Measurements from ENCODE around the gene GNMT. TPM values are rescaled to one million over a fixed set of nuclear protein-coding genes. Genes with fewer than 3 reads are reported as not detected.

The GNMT gene
- total RNA-seq, 1 experiment from 2014 or later, result not detected

DNA sequence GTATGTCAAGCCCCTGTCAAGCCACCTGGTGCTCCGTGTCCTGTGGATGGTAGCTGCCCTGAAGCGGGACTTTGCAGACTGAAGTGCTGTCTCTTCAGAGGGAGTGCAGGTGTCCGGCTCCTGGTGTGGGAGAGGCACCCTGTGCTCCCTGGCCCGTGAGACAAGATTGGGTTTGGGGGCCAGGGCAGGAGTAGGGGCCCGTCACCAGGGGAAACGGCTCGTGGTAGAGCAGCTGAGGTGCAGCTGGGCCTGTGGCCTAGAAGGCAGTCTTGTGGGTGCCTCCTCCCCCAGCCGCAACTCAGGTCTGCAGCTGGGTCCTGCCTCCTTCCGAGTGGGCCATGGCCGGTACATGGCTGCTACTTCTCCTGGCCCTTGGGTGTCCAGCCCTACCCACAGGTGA, 44.8 kb upstream of the GNMT start, which contains the start of gene PTCRA:
PTCRA (plus strand) TSS at position 322 of the 400 bp plus-strand sequence; CDS start at position 339, 17 bp downstream.
- Mint-ChIP-seq H3K4me3 (ENCODE audit: unreplicated experiment) (no peak within 1 kb of the TSS), H3K36me3 (ENCODE audit: insufficient read depth, unreplicated experiment) (no peaks in the 10 kb centered on the region), H3K9me3 (ENCODE audit: unreplicated experiment) (no peaks in the 10 kb centered on the region), H3K4me1 (ENCODE audit: low read depth, unreplicated experiment) (no peaks in the 10 kb centered on the region), H3K27me3 (ENCODE audit: insufficient read depth, unreplicated experiment) (no peaks in the 10 kb centered on the region), H3K27ac (ENCODE audit: unreplicated experiment) (no peak within 1 kb of the TSS)
- no peaks in the 10 kb centered on the region for H3K9me3 ChIP-seq
- no peak within 1 kb of the TSS for H3K4me3 ChIP-seq (ENCODE audit: low read depth, low read length)
- no peaks in the 10 kb centered on the region for H3K4me1 ChIP-seq
- H3K27me3 ChIP-seq (replicated peaks; ENCODE audit: control insufficient read depth, insufficient read depth, low read length), result no peaks in the 10 kb centered on the region; the same call in 1 of the 2 replicates
- H3K36me3 ChIP-seq (ENCODE audit: control insufficient read depth, insufficient read depth, low read length), result no peaks in the 10 kb centered on the region
- intact Hi-C loops (cut with micrococcal nuclease; ENCODE audit: unreplicated experiment), result no loop called here
- BruUV-seq (replicated peaks), result no TSS peak
- DNase-seq, result no peak
- CTCF ChIA-PET, result no interaction called here
- TF ChIP-seq, protein P1, sequence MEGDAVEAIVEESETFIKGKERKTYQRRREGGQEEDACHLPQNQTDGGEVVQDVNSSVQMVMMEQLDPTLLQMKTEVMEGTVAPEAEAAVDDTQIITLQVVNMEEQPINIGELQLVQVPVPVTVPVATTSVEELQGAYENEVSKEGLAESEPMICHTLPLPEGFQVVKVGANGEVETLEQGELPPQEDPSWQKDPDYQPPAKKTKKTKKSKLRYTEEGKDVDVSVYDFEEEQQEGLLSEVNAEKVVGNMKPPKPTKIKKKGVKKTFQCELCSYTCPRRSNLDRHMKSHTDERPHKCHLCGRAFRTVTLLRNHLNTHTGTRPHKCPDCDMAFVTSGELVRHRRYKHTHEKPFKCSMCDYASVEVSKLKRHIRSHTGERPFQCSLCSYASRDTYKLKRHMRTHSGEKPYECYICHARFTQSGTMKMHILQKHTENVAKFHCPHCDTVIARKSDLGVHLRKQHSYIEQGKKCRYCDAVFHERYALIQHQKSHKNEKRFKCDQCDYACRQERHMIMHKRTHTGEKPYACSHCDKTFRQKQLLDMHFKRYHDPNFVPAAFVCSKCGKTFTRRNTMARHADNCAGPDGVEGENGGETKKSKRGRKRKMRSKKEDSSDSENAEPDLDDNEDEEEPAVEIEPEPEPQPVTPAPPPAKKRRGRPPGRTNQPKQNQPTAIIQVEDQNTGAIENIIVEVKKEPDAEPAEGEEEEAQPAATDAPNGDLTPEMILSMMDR (IDR thresholded peaks at IDR 0.05; ENCODE audit: insufficient read depth in 1 of 2, low read depth in 1 of 2, low read length in 1 of 2, severe bottlenecking in 1 of 2, unreplicated experiment in 1 of 2), result no peak
- POLR2A ChIA-PET, result no interaction called here

DNA sequence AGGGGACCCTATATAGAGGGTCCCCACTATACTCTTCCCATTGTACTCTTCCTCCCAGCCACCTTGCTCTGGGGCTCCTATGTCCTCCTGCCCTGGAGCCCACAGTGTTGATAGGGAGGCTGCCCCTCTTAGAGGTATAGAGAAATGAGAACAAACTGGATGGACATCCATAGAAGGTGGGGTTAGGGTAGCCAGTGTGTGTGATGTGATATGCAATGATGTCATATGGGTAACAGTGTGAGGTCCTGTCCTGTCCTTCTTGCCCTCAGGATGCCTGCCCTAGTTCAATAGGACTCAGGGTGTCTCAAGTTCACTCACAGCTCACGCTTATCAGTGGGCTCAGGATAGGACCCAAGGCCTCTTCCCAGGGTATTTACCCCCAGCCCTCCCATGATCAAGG, 44.3 kb upstream of the GNMT start:
- Histone ChIP-seq H3K9me3 (no peaks in the 10 kb centered on the region), H3K27me3 (replicated peaks; ENCODE audit: control insufficient read depth, insufficient read depth, low read length) (no peaks in the 10 kb centered on the region; the same call in 1 of the 2 replicates), H3K4me1 (no peaks in the 10 kb centered on the region), H3K4me3 (ENCODE audit: low read depth, low read length) (no peak overlapping the region), H3K36me3 (ENCODE audit: control insufficient read depth, insufficient read depth, low read length) (no peaks in the 10 kb centered on the region)
- H3K4me3 Mint-ChIP-seq (ENCODE audit: unreplicated experiment), result no peak overlapping the region
- H3K27me3 Mint-ChIP-seq (ENCODE audit: insufficient read depth, unreplicated experiment), result no peaks in the 10 kb centered on the region
- ChIA-PET POLR2A (no interaction called here), CTCF (no interaction called here)
- DNase-seq, result no peak
- TF ChIP-seq, protein P1 (IDR thresholded peaks at IDR 0.05; ENCODE audit: insufficient read depth in 1 of 2, low read depth in 1 of 2, low read length in 1 of 2, severe bottlenecking in 1 of 2, unreplicated experiment in 1 of 2), result no peak
- no TSS peak for BruUV-seq (replicated peaks)
- no peaks in the 10 kb centered on the region for H3K9me3 Mint-ChIP-seq (ENCODE audit: unreplicated experiment)
- H3K27ac Mint-ChIP-seq (ENCODE audit: unreplicated experiment), result no peak overlapping the region
- no peaks in the 10 kb centered on the region for H3K36me3 Mint-ChIP-seq (ENCODE audit: insufficient read depth, unreplicated experiment)
- intact Hi-C loops (cut with micrococcal nuclease; ENCODE audit: unreplicated experiment), result no loop called here
- H3K4me1 Mint-ChIP-seq (ENCODE audit: low read depth, unreplicated experiment), result no peaks in the 10 kb centered on the region

DNA sequence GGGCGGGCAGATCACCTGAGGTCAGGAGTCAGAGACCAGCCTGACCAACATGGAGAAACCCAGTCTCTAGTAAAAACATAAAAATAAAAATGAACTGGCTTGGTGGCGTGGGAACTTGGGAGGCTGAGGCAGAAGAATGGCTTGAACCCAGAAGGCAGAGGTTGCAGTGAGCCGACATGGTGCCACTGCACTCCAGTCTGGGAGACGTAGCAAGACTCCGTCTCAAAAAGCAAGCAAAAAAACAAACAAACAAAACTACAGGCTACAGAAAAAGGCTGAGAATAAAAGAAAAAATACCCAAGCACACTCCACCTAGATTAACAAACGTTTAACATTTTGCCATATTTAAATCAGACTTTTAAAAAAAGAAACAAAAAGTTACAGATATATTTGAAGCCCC, 38.8 kb upstream of the GNMT start:
- no peaks in the 10 kb centered on the region for H3K4me1 Mint-ChIP-seq (ENCODE audit: low read depth, unreplicated experiment)
- no peaks in the 10 kb centered on the region for H3K4me1 ChIP-seq
- no peak overlapping the region for H3K4me3 Mint-ChIP-seq (ENCODE audit: unreplicated experiment)
- H3K4me3 ChIP-seq (ENCODE audit: low read depth, low read length), result no peak overlapping the region
- H3K36me3 Mint-ChIP-seq (ENCODE audit: insufficient read depth, unreplicated experiment), result no peaks in the 10 kb centered on the region
- no peak for DNase-seq
- no peaks in the 10 kb centered on the region for H3K27me3 ChIP-seq (replicated peaks; ENCODE audit: control insufficient read depth, insufficient read depth, low read length)
- H3K9me3 ChIP-seq, result no peaks in the 10 kb centered on the region
- BruUV-seq (replicated peaks), result no TSS peak
- H3K27me3 Mint-ChIP-seq (ENCODE audit: insufficient read depth, unreplicated experiment), result no peaks in the 10 kb centered on the region
- no peak overlapping the region for H3K27ac Mint-ChIP-seq (ENCODE audit: unreplicated experiment)
- H3K9me3 Mint-ChIP-seq (ENCODE audit: unreplicated experiment), result no peaks in the 10 kb centered on the region
- no peaks in the 10 kb centered on the region for H3K36me3 ChIP-seq (ENCODE audit: control insufficient read depth, insufficient read depth, low read length)
- ChIA-PET CTCF (no interaction called here), POLR2A (interaction anchor here (0.7 kb wide), 1 partner anchor 71 kb away, joined by 4 read pairs; no protein-coding TSS in a partner anchor)
- TF ChIP-seq, protein P1 (IDR thresholded peaks at IDR 0.05; ENCODE audit: insufficient read depth in 1 of 2, low read depth in 1 of 2, low read length in 1 of 2, severe bottlenecking in 1 of 2, unreplicated experiment in 1 of 2), result no peak
- intact Hi-C loops (cut with micrococcal nuclease; ENCODE audit: unreplicated experiment), result no loop called here
